ENCODE measurements around the gene ZNF135. TPM values are rescaled to one million over a fixed set of nuclear protein-coding genes. Genes with fewer than 3 reads are reported as not detected.

Gene ZNF135
- total and polyA plus RNA-seq, 4 donors, result 2.1 to 12.8 (median 5.0) TPM

DNA sequence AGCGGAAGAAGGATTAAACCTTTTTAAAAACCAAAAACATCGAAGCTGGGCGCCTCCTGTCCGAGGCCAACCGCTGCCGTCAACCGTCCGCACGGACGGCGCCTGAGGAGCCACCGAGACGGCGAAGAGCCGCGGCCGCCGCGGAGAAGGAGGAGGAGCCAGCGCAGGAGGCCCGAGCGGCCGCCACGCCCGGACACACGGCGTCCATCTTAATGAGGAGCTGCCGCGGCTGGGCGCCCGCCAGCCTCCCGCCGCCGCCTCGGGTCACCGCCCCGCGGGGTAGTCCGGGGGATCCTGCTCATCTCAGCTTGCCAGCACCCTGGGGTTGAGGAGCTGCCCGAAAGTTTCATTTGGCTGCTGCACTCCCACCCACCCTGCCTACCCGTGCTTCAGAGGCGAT, 14.7 kb upstream of the ZNF135 start:
- DNase-seq, result no peak
- 54 to 62% methylated on average over 42 of the region's 42 CpGs for WGBS, 2 donors
- H3K27ac ChIP-seq (ENCODE audit: low read depth in 1 of 2, low read length in 2 of 2), result no peak overlapping the region
- H3K9me3 ChIP-seq (ENCODE audit: control insufficient read depth, low read length), result peaks cover 33% of the 10 kb centered on the region
- no peaks in the 10 kb centered on the region for H3K27me3 ChIP-seq (ENCODE audit: control insufficient read depth in 1 of 2, insufficient read depth in 2 of 2, low read length in 1 of 2)
- no peaks in the 10 kb centered on the region for H3K36me3 ChIP-seq (ENCODE audit: control insufficient read depth in 1 of 2, insufficient read depth in 2 of 2, low read length in 1 of 2)
- no peak for ATAC-seq (ENCODE audit: low FRiP score)
- H3K4me1 ChIP-seq (ENCODE audit: control insufficient read depth in 1 of 2, insufficient read depth in 2 of 2, low read length in 2 of 2), result no peaks in the 10 kb centered on the region
- no peak overlapping the region for H3K4me3 ChIP-seq (ENCODE audit: low read length in 2 of 2)
- intact Hi-C loops (cut with DNase I), result no loop called here

DNA sequence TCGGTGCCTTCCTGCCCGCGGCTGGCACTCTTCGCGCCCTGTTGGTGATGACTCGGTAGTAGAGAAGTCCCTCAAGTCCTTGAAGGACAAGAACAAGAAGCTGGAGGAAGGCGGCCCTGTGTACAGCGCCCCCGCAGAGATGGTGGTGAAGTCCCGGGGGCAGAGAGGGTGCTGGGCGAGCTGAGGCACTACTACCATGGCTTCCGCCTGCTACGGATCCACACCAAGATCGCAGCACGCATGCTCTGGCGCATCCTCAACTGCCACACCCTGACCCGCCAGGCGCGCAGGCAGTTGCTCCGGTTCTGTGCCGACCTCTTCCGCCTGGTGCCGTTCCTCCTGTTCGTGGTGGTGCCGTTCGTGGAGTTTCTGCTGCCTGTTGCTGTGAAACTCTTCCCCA, 14.2 kb upstream of the ZNF135 start:
- intact Hi-C loops (cut with DNase I), result no loop called here
- 92 to 93% methylated on average over 26 of the region's 26 CpGs for WGBS, 2 donors
- DNase-seq (no peak), ATAC-seq (ENCODE audit: low FRiP score) (no peak)
- Histone ChIP-seq H3K27ac (ENCODE audit: low read depth in 1 of 2, low read length in 2 of 2) (no peak overlapping the region), H3K36me3 (ENCODE audit: control insufficient read depth in 1 of 2, insufficient read depth in 2 of 2, low read length in 1 of 2) (no peaks in the 10 kb centered on the region), H3K4me3 (ENCODE audit: low read length in 2 of 2) (no peak overlapping the region), H3K9me3 (ENCODE audit: control insufficient read depth, low read length) (peaks cover 33% of the 10 kb centered on the region), H3K4me1 (ENCODE audit: control insufficient read depth in 1 of 2, insufficient read depth in 2 of 2, low read length in 2 of 2) (no peaks in the 10 kb centered on the region), H3K27me3 (ENCODE audit: control insufficient read depth in 1 of 2, insufficient read depth in 2 of 2, low read length in 1 of 2) (no peaks in the 10 kb centered on the region)

DNA sequence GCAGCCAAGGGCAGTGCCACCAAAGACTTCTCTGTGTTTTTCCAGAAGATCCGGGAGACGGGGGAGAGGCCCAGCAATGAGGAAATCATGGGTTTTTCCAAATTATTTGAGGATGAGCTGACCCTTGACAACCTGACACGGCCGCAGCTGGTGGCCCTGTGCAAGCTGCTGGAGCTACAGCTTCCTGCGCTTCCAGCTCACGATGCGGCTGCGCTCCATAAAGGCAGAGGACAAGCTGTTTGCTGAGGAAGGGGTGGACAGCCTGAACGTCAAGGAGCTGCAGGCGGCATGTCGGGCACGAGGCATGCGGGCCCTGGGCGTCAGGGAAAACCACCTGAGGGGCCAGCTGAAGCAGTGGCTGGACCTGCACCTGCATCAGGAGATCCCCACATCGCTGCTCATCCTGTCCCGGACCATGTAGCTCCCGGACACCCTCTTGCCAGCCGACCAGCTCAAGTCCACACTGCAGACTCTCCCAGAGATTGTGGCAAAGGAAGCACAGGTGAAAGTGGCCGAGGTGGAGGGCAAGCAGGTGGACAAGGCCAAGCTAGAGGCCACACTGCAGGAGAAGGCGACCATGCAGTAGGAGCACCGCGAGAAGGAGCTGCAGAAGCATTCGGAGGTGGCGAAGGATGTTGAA, 13.6 kb upstream of the ZNF135 start:
- H3K9me3 ChIP-seq (ENCODE audit: control insufficient read depth, low read length), result peaks cover 33% of the 10 kb centered on the region
- no peak for ATAC-seq (ENCODE audit: low FRiP score)

DNA sequence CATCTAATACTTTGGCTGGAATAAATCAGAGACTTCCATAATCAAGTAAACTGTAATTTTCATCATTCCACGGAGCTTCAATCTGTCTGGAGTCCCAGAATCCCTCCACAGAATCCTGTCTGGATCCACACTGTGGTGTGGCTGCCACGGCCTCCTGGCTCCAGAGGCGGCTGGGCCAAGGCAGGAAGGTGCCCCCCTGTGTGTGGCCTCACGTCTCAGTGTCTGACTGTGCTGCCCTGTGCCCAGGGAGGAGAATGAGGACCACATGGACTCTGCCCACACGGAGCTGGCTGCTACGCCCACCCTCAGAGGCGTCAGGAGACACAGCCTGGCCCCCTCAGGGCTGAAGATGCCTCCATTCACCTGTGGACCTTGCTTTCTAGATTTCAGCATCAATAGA, 12.2 kb upstream of the ZNF135 start:
- intact Hi-C loops (cut with DNase I), result no loop called here

More for the DNA sequence above, 13.6 kb upstream of the ZNF135 start:
- no peak for DNase-seq
- 96% methylated on average over 24 of the region's 24 CpGs for WGBS, 2 donors
- Histone ChIP-seq H3K36me3 (ENCODE audit: control insufficient read depth in 1 of 2, insufficient read depth in 2 of 2, low read length in 1 of 2) (no peaks in the 10 kb centered on the region), H3K4me3 (ENCODE audit: low read length in 2 of 2) (no peak overlapping the region), H3K27ac (ENCODE audit: low read depth in 1 of 2, low read length in 2 of 2) (no peak overlapping the region), H3K27me3 (ENCODE audit: control insufficient read depth in 1 of 2, insufficient read depth in 2 of 2, low read length in 1 of 2) (no peaks in the 10 kb centered on the region), H3K4me1 (ENCODE audit: control insufficient read depth in 1 of 2, insufficient read depth in 2 of 2, low read length in 2 of 2) (no peaks in the 10 kb centered on the region)
- intact Hi-C loops (cut with DNase I), result no loop called here

DNA sequence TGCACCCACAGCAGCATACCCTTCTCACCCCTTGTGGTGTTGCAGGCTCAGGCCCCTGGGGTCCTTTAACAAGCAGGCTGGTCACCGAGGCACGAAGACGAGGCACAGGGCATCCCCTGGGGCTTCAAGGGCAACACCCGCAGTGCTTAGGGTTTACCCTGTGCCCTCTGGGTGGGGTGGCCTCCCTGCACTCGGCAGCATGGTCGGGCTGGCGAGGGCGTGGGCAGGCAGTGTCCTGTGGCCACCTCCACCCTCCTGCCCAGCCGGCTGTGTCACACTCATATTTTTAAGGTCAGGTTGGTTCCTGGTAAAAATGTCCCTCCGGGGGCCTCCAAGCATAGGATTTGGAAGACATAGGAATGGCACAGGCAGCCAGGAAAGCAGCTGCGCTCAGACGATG, 11.4 kb upstream of the ZNF135 start:
- DNase-seq (no peak), ATAC-seq (ENCODE audit: low FRiP score) (no peak)
- no peaks in the 10 kb centered on the region for H3K27me3 ChIP-seq (ENCODE audit: control insufficient read depth in 1 of 2, insufficient read depth in 2 of 2, low read length in 1 of 2)
- WGBS, 2 donors, result 95% methylated on average over 12 of the region's 12 CpGs
- no peaks in the 10 kb centered on the region for H3K4me1 ChIP-seq (ENCODE audit: control insufficient read depth in 1 of 2, insufficient read depth in 2 of 2, low read length in 2 of 2)
- H3K9me3 ChIP-seq (ENCODE audit: control insufficient read depth, low read length), result peaks cover 26% of the 10 kb centered on the region
- H3K36me3 ChIP-seq (ENCODE audit: control insufficient read depth in 1 of 2, insufficient read depth in 2 of 2, low read length in 1 of 2), result no peaks in the 10 kb centered on the region
- H3K4me3 ChIP-seq (ENCODE audit: low read length in 2 of 2), result no peak overlapping the region
- no peak overlapping the region for H3K27ac ChIP-seq (ENCODE audit: low read depth in 1 of 2, low read length in 2 of 2)
- intact Hi-C loops (cut with DNase I), result no loop called here

More for the DNA sequence above, 12.2 kb upstream of the ZNF135 start:
- no peaks in the 10 kb centered on the region for H3K4me1 ChIP-seq (ENCODE audit: control insufficient read depth in 1 of 2, insufficient read depth in 2 of 2, low read length in 2 of 2)
- WGBS, 2 donors, result 86 to 90% methylated on average over 7 of the region's 7 CpGs
- H3K4me3 ChIP-seq (ENCODE audit: low read length in 2 of 2), result no peak overlapping the region
- H3K9me3 ChIP-seq (ENCODE audit: control insufficient read depth, low read length), result peaks cover 28% of the 10 kb centered on the region
- no peak overlapping the region for H3K27ac ChIP-seq (ENCODE audit: low read depth in 1 of 2, low read length in 2 of 2)
- no peak for DNase-seq
- H3K27me3 ChIP-seq (ENCODE audit: control insufficient read depth in 1 of 2, insufficient read depth in 2 of 2, low read length in 1 of 2), result no peaks in the 10 kb centered on the region
- no peak for ATAC-seq (ENCODE audit: low FRiP score)
- H3K36me3 ChIP-seq (ENCODE audit: control insufficient read depth in 1 of 2, insufficient read depth in 2 of 2, low read length in 1 of 2), result no peaks in the 10 kb centered on the region

DNA sequence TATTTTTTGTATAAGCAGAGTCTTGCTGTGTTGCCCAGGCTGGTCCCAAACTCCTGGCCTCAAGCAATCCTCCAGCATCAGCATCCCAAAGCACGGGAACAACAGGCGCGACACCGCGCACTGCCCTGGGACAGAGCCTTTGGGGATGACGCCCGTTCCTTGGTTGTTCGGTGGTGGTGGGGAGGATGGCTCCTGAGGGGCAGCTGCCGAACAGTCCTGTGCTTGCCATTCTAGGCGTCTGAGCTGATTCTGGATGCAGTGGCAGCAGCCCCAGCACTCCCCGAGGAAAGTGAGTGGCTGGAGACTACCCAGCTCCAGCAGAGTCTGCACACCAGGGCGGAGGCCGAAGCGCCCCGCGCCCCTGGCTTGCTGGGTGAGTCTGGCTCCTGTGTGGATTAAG, 6.8 kb upstream of the ZNF135 start:
- Histone ChIP-seq H3K4me3 (ENCODE audit: low read length in 2 of 2) (no peak overlapping the region), H3K9me3 (ENCODE audit: control insufficient read depth, low read length) (peaks cover 4% of the 10 kb centered on the region), H3K27ac (ENCODE audit: low read depth in 1 of 2, low read length in 2 of 2) (no peak overlapping the region), H3K27me3 (ENCODE audit: control insufficient read depth in 1 of 2, insufficient read depth in 2 of 2, low read length in 1 of 2) (no peaks in the 10 kb centered on the region), H3K4me1 (ENCODE audit: control insufficient read depth in 1 of 2, insufficient read depth in 2 of 2, low read length in 2 of 2) (no peaks in the 10 kb centered on the region), H3K36me3 (ENCODE audit: control insufficient read depth in 1 of 2, insufficient read depth in 2 of 2, low read length in 1 of 2) (no peaks in the 10 kb centered on the region)
- intact Hi-C loops (cut with DNase I), result no loop called here
- WGBS, 2 donors, result 95 to 97% methylated on average over 16 of the region's 16 CpGs
- no peak for ATAC-seq (ENCODE audit: low FRiP score)
- no peak for DNase-seq

DNA sequence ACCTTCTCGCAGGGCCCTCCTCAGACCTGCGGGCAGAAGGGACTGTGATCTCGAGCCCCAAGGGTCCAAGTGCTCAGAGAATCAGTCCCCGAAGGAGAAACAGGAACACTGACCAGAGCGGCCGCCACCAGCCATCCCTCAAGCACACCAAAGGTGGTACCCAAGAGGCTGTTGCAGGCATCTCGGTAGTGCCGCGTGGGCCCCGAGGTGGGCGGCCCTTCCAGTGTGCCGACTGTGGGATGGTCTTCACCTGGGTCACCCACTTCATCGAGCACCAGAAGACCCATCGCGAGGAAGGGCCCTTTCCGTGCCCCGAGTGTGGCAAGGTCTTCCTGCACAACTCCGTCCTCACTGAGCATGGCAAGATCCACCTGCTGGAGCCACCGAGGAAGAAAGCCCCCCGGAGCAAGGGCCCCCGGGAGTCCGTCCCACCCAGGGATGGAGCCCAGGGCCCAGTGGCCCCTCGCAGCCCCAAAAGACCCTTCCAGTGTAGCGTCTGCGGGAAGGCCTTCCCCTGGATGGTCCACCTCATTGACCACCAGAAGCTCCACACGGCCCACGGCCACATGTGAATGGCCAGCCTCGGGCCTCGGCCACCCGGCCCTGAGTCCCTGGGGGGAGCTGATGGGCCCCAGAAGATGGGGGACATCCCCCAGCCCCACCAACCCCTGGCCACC, 5.5 kb upstream of the ZNF135 start:
- no peak for ATAC-seq (ENCODE audit: low FRiP score)
- H3K9me3 ChIP-seq (ENCODE audit: control insufficient read depth, low read length), result no peaks in the 10 kb centered on the region
- intact Hi-C loops (cut with DNase I), result no loop called here
- DNase-seq, result no peak
- WGBS, 2 donors, result 95% methylated on average over 25 to 30 of the region's 30 CpGs
- no peak overlapping the region for H3K27ac ChIP-seq (ENCODE audit: low read depth in 1 of 2, low read length in 2 of 2)
- no peaks in the 10 kb centered on the region for H3K4me1 ChIP-seq (ENCODE audit: control insufficient read depth in 1 of 2, insufficient read depth in 2 of 2, low read length in 2 of 2)
- no peaks in the 10 kb centered on the region for H3K27me3 ChIP-seq (ENCODE audit: control insufficient read depth in 1 of 2, insufficient read depth in 2 of 2, low read length in 1 of 2)
- no peaks in the 10 kb centered on the region for H3K36me3 ChIP-seq (ENCODE audit: control insufficient read depth in 1 of 2, insufficient read depth in 2 of 2, low read length in 1 of 2)
- H3K4me3 ChIP-seq (ENCODE audit: low read length in 2 of 2), result no peak overlapping the region

DNA sequence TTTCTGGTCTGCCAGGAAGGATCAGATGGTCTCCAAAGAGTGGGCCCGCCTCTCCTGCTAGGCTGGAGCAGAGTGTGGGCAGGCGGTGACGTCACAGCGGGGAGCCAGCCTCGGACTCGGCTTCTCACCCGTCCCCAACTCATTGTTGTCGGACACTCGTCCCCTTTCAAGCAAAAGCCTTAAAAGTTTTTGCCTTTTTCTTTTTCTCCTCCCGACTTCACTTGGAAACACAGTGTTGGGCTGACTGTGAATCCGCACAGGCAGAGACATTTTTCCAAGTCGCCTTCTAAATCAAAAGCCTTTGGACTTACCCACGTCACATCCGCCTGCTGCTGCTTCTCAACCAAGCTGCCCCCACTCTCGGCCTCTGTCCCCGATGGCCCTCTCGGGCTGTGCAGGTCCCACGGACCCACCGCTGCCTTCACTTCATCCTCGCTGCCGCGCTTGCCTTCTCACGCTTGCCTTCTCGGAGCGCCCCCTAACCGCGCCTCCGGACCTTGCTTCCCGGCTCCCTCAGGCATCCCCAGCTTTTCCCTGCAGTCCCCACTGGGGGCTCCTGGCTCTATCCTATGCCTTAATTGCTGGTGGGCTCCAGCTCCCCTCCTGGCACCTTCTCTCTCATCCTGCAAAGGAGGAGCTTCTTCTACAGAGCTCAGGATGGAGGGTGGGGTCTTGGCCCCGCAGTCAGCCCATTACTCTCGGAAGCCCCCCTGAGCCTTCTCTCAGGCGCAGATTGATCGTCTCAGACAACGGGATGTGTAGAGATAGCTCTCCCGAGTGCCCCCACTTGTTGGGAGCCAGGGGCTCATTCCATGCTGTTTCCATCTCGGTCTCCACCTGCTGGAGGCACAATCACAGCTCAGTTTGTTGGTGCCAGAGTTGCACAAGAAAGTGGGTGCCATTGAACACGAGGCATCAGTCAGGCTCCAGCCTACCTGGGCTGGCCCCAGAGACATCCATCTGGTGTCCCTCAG, 3.9 kb upstream of the ZNF135 start:
- ATAC-seq (ENCODE audit: low FRiP score) (no peak), DNase-seq (peak in 1 of 2 donors; percentile 67)
- WGBS, 2 donors, result 19 to 21% methylated on average over 37 of the region's 37 CpGs
- Histone ChIP-seq H3K9me3 (ENCODE audit: control insufficient read depth, low read length) (no peaks in the 10 kb centered on the region), H3K36me3 (ENCODE audit: control insufficient read depth in 1 of 2, insufficient read depth in 2 of 2, low read length in 1 of 2) (no peaks in the 10 kb centered on the region), H3K4me1 (ENCODE audit: control insufficient read depth in 1 of 2, insufficient read depth in 2 of 2, low read length in 2 of 2) (no peaks in the 10 kb centered on the region), H3K4me3 (ENCODE audit: low read length in 2 of 2) (peak overlapping the region; percentile 15 to 20), H3K27me3 (ENCODE audit: control insufficient read depth in 1 of 2, insufficient read depth in 2 of 2, low read length in 1 of 2) (no peaks in the 10 kb centered on the region), H3K27ac (ENCODE audit: low read depth in 1 of 2, low read length in 2 of 2) (no peak overlapping the region)
- intact Hi-C loops (cut with DNase I), result loop anchor here in 1 of 2 donors (5.0 kb wide), 1 partner anchor 42 kb away; the partner anchor contains the start of gene ZSCAN18
